Fibroblast of pulmonary artery (primary cell): ENCODE results near the gene CREBBP.

Experiments
- DNase-seq: peaks from one replicate; pipeline ENCODE4 v3.0.0-alpha.2; 2010; ENCODE audit warnings: low read depth
- H3K4me3 ChIP-seq: replicated peaks from 2 replicates; pipeline ENCODE4 v1.5.1; 2011; ENCODE audit warnings: low read depth, mild to moderate bottlenecking, control low read depth, low read length, moderate library complexity
- TF ChIP-seq, protein P1 (sequence below): IDR thresholded peaks from 2 replicates; pipeline ENCODE4 v1.5.1; 2011; ENCODE audit warnings: mild to moderate bottlenecking, control low read depth, low read length, inconsistent platforms; ENCODE audit errors: missing control alignments

The CREBBP gene

DNA sequence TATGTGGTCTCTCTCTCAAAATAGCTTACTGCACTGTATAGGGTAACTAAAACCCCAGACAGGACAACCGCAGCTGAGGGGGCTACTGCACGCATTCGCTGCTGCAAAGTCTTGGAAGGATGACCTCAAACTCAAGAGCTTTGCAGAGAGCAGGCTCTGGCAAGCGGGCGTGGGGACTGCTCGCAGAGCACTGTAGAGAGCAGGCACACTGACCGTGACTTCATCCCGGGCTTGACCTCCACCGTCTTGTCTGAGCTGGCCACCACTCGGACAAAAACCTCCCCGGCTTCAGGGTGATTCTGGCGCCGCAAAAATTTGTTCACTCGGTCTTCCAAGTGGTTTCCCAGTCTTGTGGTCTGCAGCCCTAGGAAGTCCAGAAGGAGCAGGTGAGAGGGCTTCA, 140.3 kb downstream of the CREBBP start:
- no peak overlapping the region for H3K4me3 ChIP-seq
- no peak for DNase-seq
- TF ChIP-seq, protein P1, sequence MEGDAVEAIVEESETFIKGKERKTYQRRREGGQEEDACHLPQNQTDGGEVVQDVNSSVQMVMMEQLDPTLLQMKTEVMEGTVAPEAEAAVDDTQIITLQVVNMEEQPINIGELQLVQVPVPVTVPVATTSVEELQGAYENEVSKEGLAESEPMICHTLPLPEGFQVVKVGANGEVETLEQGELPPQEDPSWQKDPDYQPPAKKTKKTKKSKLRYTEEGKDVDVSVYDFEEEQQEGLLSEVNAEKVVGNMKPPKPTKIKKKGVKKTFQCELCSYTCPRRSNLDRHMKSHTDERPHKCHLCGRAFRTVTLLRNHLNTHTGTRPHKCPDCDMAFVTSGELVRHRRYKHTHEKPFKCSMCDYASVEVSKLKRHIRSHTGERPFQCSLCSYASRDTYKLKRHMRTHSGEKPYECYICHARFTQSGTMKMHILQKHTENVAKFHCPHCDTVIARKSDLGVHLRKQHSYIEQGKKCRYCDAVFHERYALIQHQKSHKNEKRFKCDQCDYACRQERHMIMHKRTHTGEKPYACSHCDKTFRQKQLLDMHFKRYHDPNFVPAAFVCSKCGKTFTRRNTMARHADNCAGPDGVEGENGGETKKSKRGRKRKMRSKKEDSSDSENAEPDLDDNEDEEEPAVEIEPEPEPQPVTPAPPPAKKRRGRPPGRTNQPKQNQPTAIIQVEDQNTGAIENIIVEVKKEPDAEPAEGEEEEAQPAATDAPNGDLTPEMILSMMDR = no peak

DNA sequence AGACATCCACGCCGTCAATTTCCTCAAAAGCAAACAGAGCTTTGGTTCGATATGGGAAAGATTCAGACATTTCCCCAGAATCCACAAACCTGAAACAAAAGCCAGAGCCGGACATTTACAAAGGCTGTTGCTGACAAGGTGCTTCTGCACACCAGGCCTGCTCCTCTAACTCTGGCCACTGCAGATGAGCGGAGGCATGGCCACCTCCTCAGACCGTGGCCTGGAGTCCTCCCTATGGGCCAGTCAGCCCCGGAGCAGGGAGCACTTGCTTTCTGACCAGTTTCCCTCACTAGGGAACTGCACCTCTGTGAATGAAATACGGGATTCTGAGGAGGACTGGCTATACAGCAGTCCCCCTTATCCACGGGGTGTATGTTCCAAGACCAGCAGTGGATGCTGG, 140.9 kb downstream of the CREBBP start:
- H3K4me3 ChIP-seq = no peak overlapping the region
- DNase-seq = no peak

DNA sequence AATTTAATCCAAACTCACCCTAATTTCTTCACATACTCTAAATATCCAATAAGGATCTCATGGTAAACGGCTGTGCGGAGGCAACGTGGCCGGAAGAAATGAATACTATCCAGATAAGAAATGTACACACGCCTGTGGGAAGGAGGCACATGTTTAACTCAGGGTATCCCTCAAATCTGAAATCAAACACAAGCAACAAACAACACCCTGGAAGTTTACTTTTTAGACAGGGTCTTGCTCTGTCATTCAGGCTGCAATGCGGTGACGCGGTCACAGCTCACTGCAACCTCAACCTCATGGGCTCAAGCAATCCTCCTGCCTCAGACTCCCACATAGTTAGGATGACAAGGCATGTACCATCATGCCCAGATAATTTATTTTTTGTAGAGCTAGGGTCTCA, 142.0 kb downstream of the CREBBP start:
- TF ChIP-seq, protein P1 = no peak
- no peak overlapping the region for H3K4me3 ChIP-seq
- no peak for DNase-seq

More for the DNA sequence above, 140.9 kb downstream of the CREBBP start:
- TF ChIP-seq, protein P1 = no peak

DNA sequence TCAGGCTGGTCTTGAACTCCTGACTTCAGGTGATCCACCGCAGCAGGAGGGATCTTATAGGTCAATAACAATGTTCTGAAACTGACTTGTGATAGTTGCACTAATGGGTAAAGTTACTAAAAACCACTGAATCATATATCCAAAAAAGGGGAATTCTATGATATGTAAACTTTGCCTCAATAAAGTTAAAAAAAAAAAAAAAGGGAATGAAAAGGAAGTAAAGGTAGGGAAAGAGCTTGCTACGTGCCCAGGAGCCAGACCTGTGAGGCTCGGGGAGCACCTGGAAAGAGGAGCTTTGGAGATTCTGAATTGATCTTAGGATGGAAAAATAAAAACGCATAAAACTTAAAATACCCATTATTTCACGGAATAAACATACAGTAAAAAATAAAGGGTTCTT, 142.4 kb downstream of the CREBBP start:
- DNase-seq = no peak
- TF ChIP-seq, protein P1 = no peak
- H3K4me3 ChIP-seq = no peak overlapping the region

DNA sequence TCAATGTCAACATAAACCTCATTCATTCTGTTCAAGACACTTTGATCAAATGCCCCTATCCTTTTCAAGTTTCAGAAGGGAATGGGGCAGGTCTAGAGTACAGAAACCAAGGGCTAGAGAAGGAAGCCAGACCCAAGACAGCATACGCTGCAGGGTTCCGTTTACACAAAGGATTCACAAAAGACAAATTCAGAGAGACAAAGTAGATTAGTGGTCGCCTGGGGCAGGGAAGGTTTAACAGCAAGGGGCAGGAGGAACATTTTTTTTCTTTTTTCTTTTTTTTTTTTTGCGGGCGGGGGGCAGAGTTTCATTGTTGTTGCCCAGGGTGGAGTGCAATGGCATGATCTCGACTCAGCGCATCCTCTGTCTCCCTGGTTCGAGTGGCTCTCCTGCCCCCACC, 143.3 kb downstream of the CREBBP start:
- no peak for DNase-seq
- no peak overlapping the region for H3K4me3 ChIP-seq
- TF ChIP-seq, protein P1 = no peak

DNA sequence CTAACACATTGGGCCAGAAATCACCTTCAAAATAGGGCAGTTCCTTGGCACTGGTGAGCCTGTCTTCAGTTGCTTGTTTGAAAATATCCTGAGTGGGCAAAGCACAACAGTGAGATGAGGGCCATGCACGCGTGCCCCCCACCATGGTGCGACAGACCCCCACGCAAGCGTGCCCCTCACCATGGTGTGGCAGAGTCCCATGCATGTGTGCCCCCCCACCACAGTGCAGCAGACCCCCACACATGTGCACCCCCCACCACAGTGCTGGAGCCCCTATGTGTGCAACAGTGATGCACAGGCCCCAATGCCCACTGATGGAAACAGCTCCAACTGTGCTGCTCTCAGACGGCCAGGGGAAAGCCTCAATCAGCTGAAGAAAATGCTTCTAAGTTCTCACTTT, 144.4 kb downstream of the CREBBP start:
- TF ChIP-seq, protein P1 = no peak
- no peak overlapping the region for H3K4me3 ChIP-seq
- no peak for DNase-seq

DNA sequence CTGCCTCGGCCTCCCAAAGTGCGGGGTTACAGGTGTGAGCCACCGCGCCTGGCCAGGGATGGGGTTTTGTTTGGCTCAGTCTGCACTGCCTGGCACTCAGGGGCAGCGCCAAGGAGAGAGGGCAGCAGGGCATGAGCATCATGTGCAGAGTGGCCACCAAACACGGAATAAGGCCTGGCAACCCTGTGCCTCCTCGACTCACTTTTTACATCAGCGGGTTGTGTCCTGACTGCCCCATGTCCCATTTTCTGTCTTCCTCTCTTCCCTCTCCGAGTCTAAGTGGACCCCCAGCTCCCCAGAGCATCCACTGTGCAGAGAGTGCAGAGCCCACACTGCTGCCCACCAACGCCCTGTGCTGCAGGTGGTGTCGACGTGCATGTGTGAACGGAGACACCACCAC, 145.0 kb downstream of the CREBBP start:
- TF ChIP-seq, protein P1 = no peak
- no peak for DNase-seq
- H3K4me3 ChIP-seq = no peak overlapping the region
